ENCODE data around the gene CLSTN1. TPM values are rescaled to one million over a fixed set of nuclear protein-coding genes. Genes with fewer than 3 reads are reported as not detected.

CLSTN1 gene
- total and polyA plus RNA-seq, 2 donors (not counting 1 experiment from before 2014, with no cell fraction given) = 34.9 to 81.4 TPM

DNA sequence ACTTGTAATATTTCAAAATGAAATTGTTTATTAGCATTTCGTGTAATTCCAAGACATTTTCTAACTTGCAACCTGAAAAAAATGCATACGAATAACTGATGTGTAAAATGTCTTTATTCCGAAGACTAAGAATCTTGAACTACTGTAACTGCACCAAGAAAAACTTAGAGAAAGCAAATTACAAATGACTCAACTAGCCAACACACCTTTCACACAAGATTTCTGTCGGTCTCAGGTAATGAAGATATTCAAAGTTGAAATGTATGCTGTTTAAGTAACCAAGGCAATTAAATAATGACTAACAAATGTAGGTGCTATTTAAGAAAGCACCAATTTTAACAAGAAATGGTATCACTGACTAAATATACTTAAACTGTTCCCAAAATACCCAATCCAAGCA, 2.1 kb downstream of the CLSTN1 start:
- intact Hi-C loops (cut with micrococcal nuclease) = loop anchor here (2.0 to 5.0 kb wide), 2 partner anchors 37 to 46 kb away; no protein-coding TSS in a partner anchor
- H3K9me3 ChIP-seq (ENCODE audit: control extremely low read depth in 1 of 3, control insufficient read depth in 2 of 3, insufficient read depth in 1 of 3, low read length in 2 of 3) = peaks cover 0 to 5% (median 0%) of the 10 kb centered on the region in 3 donors
- Mint-ChIP-seq H3K27ac (no peak overlapping the region), H3K4me1 (peaks cover 44% of the 10 kb centered on the region), H3K27me3 (no peaks in the 10 kb centered on the region), H3K4me3 (peak overlapping the region; percentile 95), H3K9me3 (ENCODE audit: insufficient read depth) (no peaks in the 10 kb centered on the region)
- H2AFZ ChIP-seq (ENCODE audit: insufficient read depth, low read depth, low read length, poor library complexity, severe bottlenecking) = no peak overlapping the region
- no CpG with 5 or more reads among the region's 4 CpGs for WGBS (ENCODE audit: insufficient coverage)
- no peak overlapping the region for H3K27ac ChIP-seq (ENCODE audit: low read length in 2 of 2)
- no peaks in the 10 kb centered on the region for H3K27me3 ChIP-seq (replicated peaks in 1 of 4; ENCODE audit: control extremely low read depth in 1 of 4, control insufficient read depth in 3 of 4, insufficient read depth in 4 of 4, low read length in 3 of 4)
- no peak for DNase-seq
- no peak for ATAC-seq (ENCODE audit: low read depth)
- H3K4me3 ChIP-seq (ENCODE audit: control extremely low read depth in 1 of 5, extremely low read depth in 1 of 5, insufficient read depth in 1 of 5, low read depth in 2 of 5, low read length in 4 of 5) = no peak overlapping the region
- TF ChIP-seq, protein P1, sequence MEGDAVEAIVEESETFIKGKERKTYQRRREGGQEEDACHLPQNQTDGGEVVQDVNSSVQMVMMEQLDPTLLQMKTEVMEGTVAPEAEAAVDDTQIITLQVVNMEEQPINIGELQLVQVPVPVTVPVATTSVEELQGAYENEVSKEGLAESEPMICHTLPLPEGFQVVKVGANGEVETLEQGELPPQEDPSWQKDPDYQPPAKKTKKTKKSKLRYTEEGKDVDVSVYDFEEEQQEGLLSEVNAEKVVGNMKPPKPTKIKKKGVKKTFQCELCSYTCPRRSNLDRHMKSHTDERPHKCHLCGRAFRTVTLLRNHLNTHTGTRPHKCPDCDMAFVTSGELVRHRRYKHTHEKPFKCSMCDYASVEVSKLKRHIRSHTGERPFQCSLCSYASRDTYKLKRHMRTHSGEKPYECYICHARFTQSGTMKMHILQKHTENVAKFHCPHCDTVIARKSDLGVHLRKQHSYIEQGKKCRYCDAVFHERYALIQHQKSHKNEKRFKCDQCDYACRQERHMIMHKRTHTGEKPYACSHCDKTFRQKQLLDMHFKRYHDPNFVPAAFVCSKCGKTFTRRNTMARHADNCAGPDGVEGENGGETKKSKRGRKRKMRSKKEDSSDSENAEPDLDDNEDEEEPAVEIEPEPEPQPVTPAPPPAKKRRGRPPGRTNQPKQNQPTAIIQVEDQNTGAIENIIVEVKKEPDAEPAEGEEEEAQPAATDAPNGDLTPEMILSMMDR (IDR thresholded peaks at IDR 0.05) = no peak
- TF ChIP-seq EZH2 (IDR thresholded peaks at IDR 0.05; ENCODE audit: borderline replicate concordance, insufficient read depth, low read depth, low read length, poor library complexity, severe bottlenecking) = no peak
- peaks cover 53% of the 10 kb centered on the region for H3K79me2 ChIP-seq (ENCODE audit: control insufficient read depth, insufficient read depth, low read length)
- H3K9ac ChIP-seq (ENCODE audit: low read length) = no peak overlapping the region
- peaks cover 38 to 39% of the 10 kb centered on the region in 2 donors for H3K4me1 ChIP-seq (ENCODE audit: control insufficient read depth in 2 of 2, insufficient read depth in 2 of 2, low read length in 2 of 2)
- peak overlapping the region; percentile 97 for H3K4me2 ChIP-seq (replicated peaks; ENCODE audit: low read depth, low read length, poor library complexity, severe bottlenecking)
- peaks cover 32% of the 10 kb centered on the region for H4K20me1 ChIP-seq (ENCODE audit: control insufficient read depth, insufficient read depth, low read length, poor library complexity, severe bottlenecking)
- ChIA-PET POLR2A (no interaction called here), CTCF (interaction anchor here (3.2 kb wide), 1 partner anchor 37 kb away, joined by 14 read pairs; no protein-coding TSS in a partner anchor)
- no peaks in the 10 kb centered on the region for H3K36me3 ChIP-seq (replicated peaks in 1 of 2; ENCODE audit: control extremely low read depth in 1 of 2, control insufficient read depth in 1 of 2, extremely low read depth in 1 of 2, insufficient read depth in 2 of 2, low read length in 1 of 2)

DNA sequence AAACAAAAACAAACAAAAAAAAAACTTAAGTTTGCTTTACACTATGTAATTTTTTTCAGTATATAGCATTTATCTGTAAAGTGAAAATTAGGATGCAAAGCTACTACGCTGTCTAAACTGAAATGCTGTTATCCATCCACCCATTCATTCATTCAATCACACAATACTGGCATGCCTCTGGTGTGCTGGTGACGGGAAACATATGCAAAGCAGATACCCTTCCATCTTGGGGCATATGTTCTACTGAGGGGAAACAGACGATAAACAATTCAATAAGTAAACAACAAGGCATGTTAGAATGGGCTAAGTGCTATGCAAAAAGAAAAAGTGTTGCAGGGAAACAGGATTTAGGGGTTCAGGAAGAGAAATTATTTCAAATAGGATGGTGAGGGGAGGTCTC, 3.2 kb downstream of the CLSTN1 start:
- H3K9me3 Mint-ChIP-seq (ENCODE audit: insufficient read depth) = no peaks in the 10 kb centered on the region
- CTCF ChIA-PET = interaction anchor here (1.3 to 3.2 kb wide), 2 partner anchors 36 to 194 kb away, joined by 3 to 14 read pairs; no protein-coding TSS in a partner anchor
- intact Hi-C loops (cut with micrococcal nuclease) = loop anchor here (5.0 kb wide), 1 partner anchor 47 kb away; no protein-coding TSS in a partner anchor
- Histone ChIP-seq H3K9ac (ENCODE audit: low read length) (no peak overlapping the region), H3K36me3 (replicated peaks in 1 of 2; ENCODE audit: control extremely low read depth in 1 of 2, control insufficient read depth in 1 of 2, extremely low read depth in 1 of 2, insufficient read depth in 2 of 2, low read length in 1 of 2) (no peaks in the 10 kb centered on the region), H3K4me3 (ENCODE audit: control extremely low read depth in 1 of 5, extremely low read depth in 1 of 5, insufficient read depth in 1 of 5, low read depth in 2 of 5, low read length in 4 of 5) (no peak overlapping the region), H3K27me3 (replicated peaks in 1 of 4; ENCODE audit: control extremely low read depth in 1 of 4, control insufficient read depth in 3 of 4, insufficient read depth in 4 of 4, low read length in 3 of 4) (no peaks in the 10 kb centered on the region), H3K27ac (ENCODE audit: low read length in 2 of 2) (no peak overlapping the region), H3K4me1 (ENCODE audit: control insufficient read depth in 2 of 2, insufficient read depth in 2 of 2, low read length in 2 of 2) (peaks cover 35 to 36% of the 10 kb centered on the region in 2 donors), H3K9me3 (ENCODE audit: control extremely low read depth in 1 of 3, control insufficient read depth in 2 of 3, insufficient read depth in 1 of 3, low read length in 2 of 3) (peaks cover 0 to 5% (median 0%) of the 10 kb centered on the region in 3 donors), H4K20me1 (ENCODE audit: control insufficient read depth, insufficient read depth, low read length, poor library complexity, severe bottlenecking) (peaks cover 41% of the 10 kb centered on the region), H3K79me2 (ENCODE audit: control insufficient read depth, insufficient read depth, low read length) (peaks cover 64% of the 10 kb centered on the region), H2AFZ (ENCODE audit: insufficient read depth, low read depth, low read length, poor library complexity, severe bottlenecking) (no peak overlapping the region), H3K4me2 (replicated peaks; ENCODE audit: low read depth, low read length, poor library complexity, severe bottlenecking) (peak overlapping the region; percentile 8)
- no peak overlapping the region for H3K27ac Mint-ChIP-seq
- peaks cover 40% of the 10 kb centered on the region for H3K4me1 Mint-ChIP-seq
- TF ChIP-seq EZH2 (IDR thresholded peaks at IDR 0.05; ENCODE audit: borderline replicate concordance, insufficient read depth, low read depth, low read length, poor library complexity, severe bottlenecking) = no peak
- TF ChIP-seq, protein P1 (IDR thresholded peaks at IDR 0.05) = no peak
- DNase-seq = no peak
- POLR2A ChIA-PET = interaction anchor here (0.6 kb wide), 1 partner anchor 14 kb away, joined by 3 read pairs; no protein-coding TSS in a partner anchor
- WGBS (ENCODE audit: insufficient coverage) = no CpG with 5 or more reads among the region's 3 CpGs
- H3K27me3 Mint-ChIP-seq = no peaks in the 10 kb centered on the region
- no peak for ATAC-seq (ENCODE audit: low read depth)
- no peak overlapping the region for H3K4me3 Mint-ChIP-seq

Measured in B cell (primary cell).